PFSK-1 (cell line): Measurements from ENCODE around the gene PCNX3.

ENCODE experiments used
- FOXP2 ChIP-seq: optimal IDR thresholded peaks from 2 replicates; pipeline ENCODE3; 2011; ENCODE audit warnings: borderline replicate concordance, control low read depth, inconsistent platforms; ENCODE audit not compliant: insufficient read depth; ENCODE audit errors: extremely low read length, extremely low read depth
- POLR2AphosphoS5 ChIP-seq: IDR thresholded peaks from 2 replicates; pipeline ENCODE4 v1.6.1; 2012; ENCODE audit warnings: low read depth, mild to moderate bottlenecking, control low read depth, low read length, moderate library complexity
- SIN3A ChIP-seq: IDR thresholded peaks from 2 replicates; pipeline ENCODE4 v1.6.1; 2012; ENCODE audit warnings: mild to moderate bottlenecking, low read length, moderate library complexity, borderline replicate concordance; ENCODE audit not compliant: insufficient read depth
- TAF1 ChIP-seq: IDR thresholded peaks from 2 replicates; pipeline ENCODE4 v1.6.1; 2012; ENCODE audit warnings: low read length, control low read depth, borderline replicate concordance; ENCODE audit not compliant: insufficient read depth
- TF ChIP-seq, protein P1 (sequence below), 2 experiments: IDR thresholded peaks; 2 replicates each; pipeline versions ENCODE4 v1.6.1 to v1.8.0; 2011 to 2012; ENCODE audit warnings: low read depth in 2 of 2, low read length in 2 of 2, control low read depth in 1 of 2, inconsistent platforms in 1 of 2, mild to moderate bottlenecking in 1 of 2, moderate library complexity in 1 of 2; ENCODE audit not compliant: insufficient read depth in 1 of 2

The PCNX3 gene

DNA sequence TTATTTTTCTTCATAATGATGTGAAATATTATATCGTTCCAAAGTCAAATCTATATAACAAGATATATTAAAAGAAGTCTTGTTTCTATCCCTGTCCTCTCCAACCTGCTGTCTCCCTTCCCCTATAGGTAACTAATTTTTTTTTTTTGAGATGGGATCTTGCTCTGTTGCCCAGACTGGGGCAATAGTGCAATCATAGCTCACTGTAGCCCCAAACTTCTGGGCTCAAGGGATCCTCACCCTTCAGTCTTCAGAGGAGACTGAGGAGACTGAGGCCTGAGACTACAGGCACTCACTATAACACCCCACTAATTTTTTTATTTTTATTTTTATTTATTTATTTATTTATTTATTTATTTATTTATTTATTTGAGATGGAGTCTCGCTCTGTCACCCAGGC is 57.4 kb downstream of the PCNX3 start:
- TF ChIP-seq, protein P1, sequence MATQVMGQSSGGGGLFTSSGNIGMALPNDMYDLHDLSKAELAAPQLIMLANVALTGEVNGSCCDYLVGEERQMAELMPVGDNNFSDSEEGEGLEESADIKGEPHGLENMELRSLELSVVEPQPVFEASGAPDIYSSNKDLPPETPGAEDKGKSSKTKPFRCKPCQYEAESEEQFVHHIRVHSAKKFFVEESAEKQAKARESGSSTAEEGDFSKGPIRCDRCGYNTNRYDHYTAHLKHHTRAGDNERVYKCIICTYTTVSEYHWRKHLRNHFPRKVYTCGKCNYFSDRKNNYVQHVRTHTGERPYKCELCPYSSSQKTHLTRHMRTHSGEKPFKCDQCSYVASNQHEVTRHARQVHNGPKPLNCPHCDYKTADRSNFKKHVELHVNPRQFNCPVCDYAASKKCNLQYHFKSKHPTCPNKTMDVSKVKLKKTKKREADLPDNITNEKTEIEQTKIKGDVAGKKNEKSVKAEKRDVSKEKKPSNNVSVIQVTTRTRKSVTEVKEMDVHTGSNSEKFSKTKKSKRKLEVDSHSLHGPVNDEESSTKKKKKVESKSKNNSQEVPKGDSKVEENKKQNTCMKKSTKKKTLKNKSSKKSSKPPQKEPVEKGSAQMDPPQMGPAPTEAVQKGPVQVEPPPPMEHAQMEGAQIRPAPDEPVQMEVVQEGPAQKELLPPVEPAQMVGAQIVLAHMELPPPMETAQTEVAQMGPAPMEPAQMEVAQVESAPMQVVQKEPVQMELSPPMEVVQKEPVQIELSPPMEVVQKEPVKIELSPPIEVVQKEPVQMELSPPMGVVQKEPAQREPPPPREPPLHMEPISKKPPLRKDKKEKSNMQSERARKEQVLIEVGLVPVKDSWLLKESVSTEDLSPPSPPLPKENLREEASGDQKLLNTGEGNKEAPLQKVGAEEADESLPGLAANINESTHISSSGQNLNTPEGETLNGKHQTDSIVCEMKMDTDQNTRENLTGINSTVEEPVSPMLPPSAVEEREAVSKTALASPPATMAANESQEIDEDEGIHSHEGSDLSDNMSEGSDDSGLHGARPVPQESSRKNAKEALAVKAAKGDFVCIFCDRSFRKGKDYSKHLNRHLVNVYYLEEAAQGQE (IDR thresholded peaks at IDR 0.05; ENCODE audit: insufficient read depth in 1 of 2, low read depth in 2 of 2, low read length in 2 of 2): no peak
- no peak for TF ChIP-seq POLR2AphosphoS5
- no peak for TF ChIP-seq SIN3A

DNA sequence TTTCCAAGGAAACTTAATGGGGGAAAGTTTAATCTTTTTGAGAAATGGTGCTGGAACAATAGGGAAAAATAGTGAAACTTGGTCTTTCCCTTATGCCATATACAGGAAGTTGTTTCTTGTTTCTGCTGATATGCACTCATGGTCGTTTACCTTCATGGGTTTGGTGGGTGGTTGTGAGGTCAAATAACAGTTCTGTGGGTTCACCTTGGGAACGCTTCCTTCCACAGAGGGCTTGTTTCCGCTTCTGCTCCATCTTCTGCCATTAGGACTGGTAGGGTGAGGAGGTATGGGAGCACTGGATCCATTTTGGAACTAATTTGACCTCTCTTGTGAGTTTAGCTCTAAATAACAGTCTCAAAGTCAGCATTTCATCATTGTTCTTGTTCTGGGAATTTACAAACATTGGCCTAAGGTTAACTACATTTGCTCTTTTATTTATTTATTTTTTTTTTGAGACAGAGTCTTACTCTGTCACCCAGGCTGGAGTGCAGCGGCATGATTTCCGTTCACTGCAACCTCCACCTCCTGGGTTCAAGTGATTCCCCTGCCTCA is 64.7 kb downstream of the PCNX3 start:
- TF ChIP-seq SIN3A: no peak
- TF ChIP-seq, protein P1 (IDR thresholded peaks at IDR 0.05; ENCODE audit: insufficient read depth in 1 of 2, low read depth in 2 of 2, low read length in 2 of 2): no peak
- no peak for TF ChIP-seq POLR2AphosphoS5
- TF ChIP-seq FOXP2: no peak
- TF ChIP-seq TAF1: no peak

DNA sequence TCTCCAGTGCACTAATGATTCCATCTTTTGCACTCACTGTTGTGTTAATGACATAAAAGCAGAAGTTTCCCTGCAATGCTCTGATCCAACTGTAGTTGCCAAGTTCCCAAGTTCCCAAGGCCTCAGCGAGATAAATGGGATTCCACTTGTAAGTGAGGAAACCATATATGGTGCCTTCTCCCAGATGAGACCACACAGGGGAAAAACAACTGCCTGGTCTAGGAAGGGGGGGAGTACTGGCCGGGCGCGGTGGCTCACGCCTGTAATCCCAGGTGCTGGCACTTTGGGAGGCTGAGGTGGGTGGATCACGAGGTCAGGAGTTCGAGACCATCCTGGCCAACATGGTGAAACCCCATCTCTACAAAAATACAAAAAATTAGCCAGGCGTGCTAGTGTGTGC is 70.4 kb downstream of the PCNX3 start:
- TF ChIP-seq, protein P1 (IDR thresholded peaks at IDR 0.05; ENCODE audit: insufficient read depth in 1 of 2, low read depth in 2 of 2, low read length in 2 of 2): no peak
- TF ChIP-seq TAF1: no peak
- TF ChIP-seq SIN3A: no peak
- TF ChIP-seq FOXP2: no peak
- TF ChIP-seq POLR2AphosphoS5: no peak
